Adrenal gland (tissue), 12 donors: ENCODE measurements around the gene MICAL3. TPM values are rescaled to one million over a fixed set of nuclear protein-coding genes. Genes with fewer than 3 reads are reported as not detected.
A peak's percentile ranks its signal among the peaks of the same experiment; 100 is the strongest.

Source experiments
- DNase-seq, 7 donors: peaks; one replicate each; pipeline ENCODE4 v3.0.0-alpha.2; 2019 to 2020
- H3K27ac ChIP-seq, 5 donors: fragments of 200-600 bp; sonication (generic) in 4 of 5; 1 replicate in 3 of 5; 2 replicates in 2 of 5; pipeline versions ENCODE4 v1.5.1 to v1.8.0; 2016 to 2020; ENCODE audit warnings: mild to moderate bottlenecking in 1 of 5
- H3K27me3 ChIP-seq: fragments of 200-600 bp; 2 replicates; pipeline ENCODE4 v1.8.0; 2021
- H3K36me3 ChIP-seq, 2 donors: fragments of 200-600 bp; replicated peaks in 1 of 2; 1 replicate in 1 of 2; 2 replicates in 1 of 2; pipeline versions ENCODE4 v1.5.1 to v1.8.0; 2018 to 2022
- H3K4me1 ChIP-seq, 2 donors: fragments of 200-600 bp; replicated peaks in 1 of 2; 1 replicate in 1 of 2; 2 replicates in 1 of 2; pipeline versions ENCODE4 v1.5.1 to v1.8.0; 2018 to 2021
- H3K4me3 ChIP-seq, 4 donors: fragments of 200-600 bp; sonication (generic) in 3 of 4; one replicate each; pipeline ENCODE4 v1.5.1; 2016 to 2018
- H3K9me3 ChIP-seq, 3 donors: fragments of 200-600 bp; sonication (generic) in 1 of 3; replicated peaks in 1 of 3; 1 replicate in 2 of 3; 2 replicates in 1 of 3; pipeline versions ENCODE4 v1.5.1 to v1.8.0; 2016 to 2021
- POLR2A ChIP-seq, 2 donors: fragments of 450-650 bp; IDR thresholded peaks; one replicate each; pipeline ENCODE4 v1.6.1; 2017; ENCODE audit warnings: antibody characterized with exemption in 2 of 2, mild to moderate bottlenecking in 2 of 2, moderate library complexity in 1 of 2
- whole genome bisulfite sequencing, 4 donors: extraction: QIAGEN DNeasy Blood & Tissue Kit in 2 of 4; methylation state at CpG; one replicate each; pipeline versions ENCODE4 v1.1.5 to v1.1.7; 2013 to 2017; 5-methylcytosine and 5-hydroxymethylcytosine counted together
- intact Hi-C, 2 donors: fragments of 100-400 bp; cut with DNase I; formaldehyde crosslinking; loops; one replicate each; pipeline versions ENCODE4 v1.14.1 to v1.15.0; 2022 to 2023
- polyA plus RNA-seq, 3 donors: library from polyadenylated mRNA; stranded (reverse); fragments of 200-250 nt in 2 of 3; fragments of 350-450 nt in 1 of 3; fragmentation: Illumina TruSeq in 1 of 3; extraction: RNeasy Lipid Tissue Mini Kit (QIAGEN cat#74804) in 1 of 3; gene quantifications; one replicate each; pipeline ENCODE4 v1.2.3, GENCODE V29; 2013 to 2014
- total RNA-seq, 9 donors: library from RNA; depleted of rRNA in 4 of 9; stranded (reverse); fragments of >200 nt in 4 of 9; fragments of 120-200 nt in 1 of 9; fragmentation: NEBNext Ultra II Directional in 1 of 9; extraction: Animal tissue kit (Norgen Biotek cat#: 25700) in 1 of 9; gene quantifications; one replicate each; pipeline versions ENCODE4 v1.1.0 to v1.2.4, GENCODE V29; 2013 to 2023
- TF ChIP-seq, protein P1 (sequence below), 6 experiments: fragments of 450-650 bp in 4 of 6; fragments of 200-600 bp in 2 of 6; sonication (generic) in 1 of 6; IDR thresholded peaks; 1 replicate in 5 of 6; 2 replicates in 1 of 6; pipeline versions ENCODE4 v1.5.1 to v1.8.0; 2016 to 2021; ENCODE audit warnings: antibody characterized with exemption in 6 of 6, mild to moderate bottlenecking in 2 of 6, moderate library complexity in 1 of 6
- donor health status: healthy with polysubstance abuse.
- donor health status: Bipolar disorder and iron deficiency.
- donor health status: DM: yes; HTN: yes; CAD: no.
- donor health status: DM: no; HTN: no; CAD: no.
- donor health status: DM: no; HTN: no; CAD: no.
- donor health status: DM: yes; HTN: yes; CAD: no.

MICAL3 gene
- total and polyA plus RNA-seq, 12 donors: 10.9 to 82.6 (median 34.4) TPM

DNA sequence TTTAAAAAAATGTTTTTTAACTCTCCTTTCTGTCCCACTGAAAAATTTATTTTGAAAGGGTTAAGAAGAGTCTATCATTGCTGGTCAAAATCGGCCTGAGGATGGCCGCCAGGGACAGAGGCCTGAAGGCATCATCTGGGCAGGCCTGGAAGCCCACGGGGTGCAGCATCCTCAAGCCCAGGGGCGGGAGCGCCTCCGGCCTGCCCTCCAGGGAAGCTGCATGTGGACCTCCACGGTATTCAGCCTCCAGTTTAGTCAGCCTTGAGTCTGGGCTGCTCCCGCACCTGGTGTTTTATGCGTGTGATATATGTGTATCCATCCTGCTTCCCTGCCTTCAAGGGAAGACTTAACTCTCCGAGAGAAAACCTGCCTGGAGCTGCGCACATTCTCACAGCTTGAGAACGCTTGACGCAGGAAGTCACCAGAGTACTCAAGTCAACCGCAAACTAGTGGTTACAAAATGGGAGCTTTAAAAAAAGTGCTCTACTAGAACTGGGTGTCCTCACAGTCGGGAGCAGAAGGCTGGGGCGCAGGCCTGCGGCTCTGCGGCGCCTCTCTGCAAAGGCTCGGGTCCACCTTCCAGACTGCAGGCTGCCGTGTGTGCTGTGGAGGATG, 236.5 kb downstream of the MICAL3 start:
- Histone ChIP-seq H3K27me3 (no peaks in the 10 kb centered on the region), H3K4me3 (no peak overlapping the region), H3K27ac (peak overlapping the region in 2 of 5 donors; percentile 47 to 75), H3K4me1 (peaks cover 0 to 4% of the 10 kb centered on the region in 2 donors), H3K9me3 (no peaks in the 10 kb centered on the region), H3K36me3 (peaks cover 0 to 22% of the 10 kb centered on the region in 2 donors)
- no peak for DNase-seq
- TF ChIP-seq POLR2A (IDR thresholded peaks at IDR 0.05): no peak
- TF ChIP-seq, protein P1, sequence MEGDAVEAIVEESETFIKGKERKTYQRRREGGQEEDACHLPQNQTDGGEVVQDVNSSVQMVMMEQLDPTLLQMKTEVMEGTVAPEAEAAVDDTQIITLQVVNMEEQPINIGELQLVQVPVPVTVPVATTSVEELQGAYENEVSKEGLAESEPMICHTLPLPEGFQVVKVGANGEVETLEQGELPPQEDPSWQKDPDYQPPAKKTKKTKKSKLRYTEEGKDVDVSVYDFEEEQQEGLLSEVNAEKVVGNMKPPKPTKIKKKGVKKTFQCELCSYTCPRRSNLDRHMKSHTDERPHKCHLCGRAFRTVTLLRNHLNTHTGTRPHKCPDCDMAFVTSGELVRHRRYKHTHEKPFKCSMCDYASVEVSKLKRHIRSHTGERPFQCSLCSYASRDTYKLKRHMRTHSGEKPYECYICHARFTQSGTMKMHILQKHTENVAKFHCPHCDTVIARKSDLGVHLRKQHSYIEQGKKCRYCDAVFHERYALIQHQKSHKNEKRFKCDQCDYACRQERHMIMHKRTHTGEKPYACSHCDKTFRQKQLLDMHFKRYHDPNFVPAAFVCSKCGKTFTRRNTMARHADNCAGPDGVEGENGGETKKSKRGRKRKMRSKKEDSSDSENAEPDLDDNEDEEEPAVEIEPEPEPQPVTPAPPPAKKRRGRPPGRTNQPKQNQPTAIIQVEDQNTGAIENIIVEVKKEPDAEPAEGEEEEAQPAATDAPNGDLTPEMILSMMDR (IDR thresholded peaks at IDR 0.05): no peak
- intact Hi-C loops: loop anchor here in 1 of 2 donors (10.0 kb wide), 1 partner anchor 233 kb away; no protein-coding TSS in a partner anchor
- WGBS, 4 donors: 84 to 93% (median 90%) methylated on average over 9 to 21 of the region's 21 CpGs

DNA sequence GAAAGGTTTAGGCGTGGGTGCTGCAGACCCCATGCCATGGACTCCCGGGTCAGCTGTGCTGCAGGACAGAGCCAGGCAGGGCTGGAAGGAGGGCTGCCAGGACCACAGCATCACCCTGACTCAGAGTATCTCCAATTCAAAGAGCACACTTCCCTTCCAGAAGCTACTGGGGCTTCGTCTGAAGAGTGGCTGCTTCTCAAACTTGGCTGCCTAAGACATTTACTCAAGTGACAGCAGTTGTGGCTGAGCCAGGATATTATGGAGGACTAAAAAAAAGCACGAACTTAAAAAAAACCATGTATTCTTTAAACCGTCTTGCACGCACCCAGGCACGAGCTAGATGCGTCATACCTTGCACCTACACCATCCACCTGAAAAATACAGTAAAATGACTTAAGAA, 237.1 kb downstream of the MICAL3 start:
- intact Hi-C loops: loop anchor here in 1 of 2 donors (10.0 kb wide), 1 partner anchor 232 kb away; no protein-coding TSS in a partner anchor
- no peak for TF ChIP-seq POLR2A (IDR thresholded peaks at IDR 0.05)
- TF ChIP-seq, protein P1 (IDR thresholded peaks at IDR 0.05): no peak

DNA sequence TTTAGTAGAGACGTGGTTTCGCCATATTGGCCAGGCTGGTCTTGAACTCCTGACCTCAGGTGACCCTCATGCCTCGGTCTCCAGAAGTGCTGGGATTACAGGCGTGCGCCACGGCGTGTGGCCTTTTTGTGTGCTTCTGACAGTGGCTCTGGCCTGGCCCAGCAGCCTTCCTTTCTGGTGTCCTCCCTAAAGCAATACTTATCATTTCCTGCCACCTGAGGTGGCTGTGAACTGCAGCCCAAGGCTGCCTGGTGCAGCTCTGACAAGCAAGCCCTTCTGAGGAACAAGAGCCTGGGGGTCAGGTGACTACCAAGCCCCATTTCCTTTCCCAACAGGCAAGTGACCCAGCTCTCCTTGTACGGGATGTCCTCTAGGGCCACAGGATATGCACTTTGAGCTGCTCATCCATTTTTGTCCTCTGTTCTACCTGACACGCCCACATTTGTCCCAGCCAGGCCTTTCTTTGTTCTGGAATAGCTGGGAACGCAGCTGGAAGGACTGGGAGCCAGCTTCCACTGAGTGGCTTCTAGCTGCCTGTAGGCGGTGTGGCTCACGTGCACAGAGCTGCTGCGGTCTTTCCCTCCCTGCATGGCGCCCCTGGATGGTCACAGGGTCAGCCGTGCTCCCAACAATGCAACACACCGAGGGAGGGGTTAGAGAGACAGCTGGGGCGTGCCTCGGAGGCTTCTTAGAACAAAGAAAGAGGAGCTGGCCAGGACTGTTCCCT, 237.8 kb downstream of the MICAL3 start:
- H3K27me3 ChIP-seq: no peaks in the 10 kb centered on the region
- DNase-seq: peak; percentile 46 to 87 (median 55)
- no peak for TF ChIP-seq POLR2A (IDR thresholded peaks at IDR 0.05)
- TF ChIP-seq, protein P1 (IDR thresholded peaks at IDR 0.05): peak in 1 of 6 experiments; percentile 14
- H3K4me1 ChIP-seq: peaks cover 0 to 7% of the 10 kb centered on the region in 2 donors
- 66 to 77% (median 73%) methylated on average over 11 to 18 of the region's 18 CpGs for WGBS, 4 donors
- peaks cover 0 to 22% of the 10 kb centered on the region in 2 donors for H3K36me3 ChIP-seq
- peak overlapping the region in 2 of 5 donors; percentile 47 to 75 for H3K27ac ChIP-seq
- H3K9me3 ChIP-seq: no peaks in the 10 kb centered on the region
- no peak overlapping the region for H3K4me3 ChIP-seq
- intact Hi-C loops: loop anchor here in 1 of 2 donors (10.0 kb wide), 1 partner anchor 232 kb away; no protein-coding TSS in a partner anchor

More for the DNA sequence above, 237.1 kb downstream of the MICAL3 start:
- peaks cover 0 to 22% of the 10 kb centered on the region in 2 donors for H3K36me3 ChIP-seq
- H3K27ac ChIP-seq: peak overlapping the region in 2 of 5 donors; percentile 47 to 75
- H3K4me1 ChIP-seq: peaks cover 0 to 4% of the 10 kb centered on the region in 2 donors
- no peak for DNase-seq
- 75 to 89% (median 79%) methylated on average over 8 of the region's 8 CpGs for WGBS, 4 donors
- no peaks in the 10 kb centered on the region for H3K27me3 ChIP-seq
- no peaks in the 10 kb centered on the region for H3K9me3 ChIP-seq
- H3K4me3 ChIP-seq: no peak overlapping the region
